Stimulated activated CD8-positive, alpha-beta memory T cell treated with anti-CD3 and anti-CD28 coated beads, Interleukin-2, amount 100 ng/mL, for 1 hour (primary cell): ENCODE measurements around the gene YRDC.
A peak's percentile ranks its signal among the peaks of the same experiment; 100 is the strongest.

ENCODE experiments used
- DNase-seq, 2 donors: peaks; one replicate each; pipeline ENCODE4 v3.0.0-alpha.2; 2020; ENCODE audit warnings: low read depth in 2 of 2

Gene YRDC

DNA sequence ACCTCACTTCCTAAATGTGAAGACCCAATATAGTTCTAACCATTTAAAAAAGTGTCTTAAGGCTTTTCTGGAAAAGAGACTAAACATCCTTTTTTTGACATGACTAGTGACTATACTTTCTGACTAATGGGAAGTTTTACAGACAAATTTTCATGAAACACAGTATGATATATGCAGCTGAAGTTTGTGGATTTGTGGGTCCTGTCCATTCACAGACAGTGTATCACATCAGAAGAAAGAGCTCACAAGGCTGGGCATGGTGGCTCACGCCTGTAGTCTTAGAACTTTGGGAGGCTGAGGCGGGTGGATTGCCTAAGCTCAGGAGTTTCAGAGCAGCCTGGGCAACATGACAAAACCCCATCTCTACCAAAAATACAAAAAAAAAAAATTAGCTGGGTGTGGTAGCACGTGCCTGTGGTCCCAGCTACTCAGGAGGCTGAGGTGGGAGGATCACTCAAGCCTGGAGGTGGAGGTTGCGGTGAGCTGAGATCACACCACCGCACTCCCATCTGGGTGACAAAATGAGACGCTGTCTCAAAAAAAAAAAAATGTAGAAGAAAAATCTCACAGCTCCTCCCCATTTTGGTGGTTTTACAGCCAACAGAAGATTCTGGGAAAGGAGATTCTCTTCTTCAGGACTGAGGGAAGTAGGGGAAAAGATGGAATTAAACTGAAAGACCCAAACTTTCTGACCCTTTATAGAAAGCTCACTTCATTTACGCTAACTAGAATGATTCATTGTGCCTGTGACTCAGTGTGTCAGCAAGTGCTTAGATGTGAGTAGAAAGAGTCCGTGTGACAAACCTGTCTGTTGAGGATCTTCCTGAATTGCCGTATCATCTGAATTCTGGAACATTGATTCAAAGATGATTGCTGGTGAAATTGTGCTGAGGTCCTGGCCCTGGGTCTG lies 15.2 kb upstream of the YRDC start:
- no peak for DNase-seq

DNA sequence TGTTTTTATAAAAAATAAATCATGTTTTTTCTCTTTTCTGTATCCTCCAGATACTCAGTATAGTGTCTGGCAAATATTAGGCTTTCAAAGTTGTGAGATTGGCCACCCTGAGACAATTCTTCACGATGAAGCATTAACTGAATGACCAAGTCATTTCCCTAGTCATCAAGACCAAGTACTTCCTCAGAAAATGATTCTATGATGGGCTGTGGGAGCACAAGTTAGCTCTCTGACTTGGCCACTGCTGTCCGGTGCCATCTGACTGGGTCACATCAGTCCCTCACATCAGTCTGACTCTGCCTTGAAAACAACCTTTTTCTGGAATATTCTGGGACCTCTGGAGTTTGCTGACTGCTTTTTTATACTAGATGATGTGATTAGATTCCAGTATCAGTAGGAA lies 13.5 kb upstream of the YRDC start:
- DNase-seq = no peak

DNA sequence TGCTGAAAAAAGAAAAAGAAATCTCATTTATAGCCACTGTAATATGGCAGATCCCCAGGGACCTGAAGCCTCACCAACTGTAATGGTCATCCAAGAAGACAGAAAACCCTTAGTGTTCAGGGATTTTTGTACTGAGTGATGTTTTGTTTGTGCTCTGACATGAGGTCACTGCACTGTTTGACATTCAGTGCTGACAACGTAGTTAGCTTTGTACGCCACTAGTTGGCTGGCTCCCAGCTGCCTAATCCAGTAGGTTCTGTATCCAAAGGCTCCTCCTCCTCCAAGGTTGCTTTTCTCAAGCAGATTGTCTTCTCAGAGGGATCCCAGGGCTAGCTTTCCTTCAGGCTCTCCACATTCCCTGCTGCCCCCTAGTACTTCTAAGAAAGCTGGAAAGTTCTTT lies 9.5 kb upstream of the YRDC start:
- no peak for DNase-seq

DNA sequence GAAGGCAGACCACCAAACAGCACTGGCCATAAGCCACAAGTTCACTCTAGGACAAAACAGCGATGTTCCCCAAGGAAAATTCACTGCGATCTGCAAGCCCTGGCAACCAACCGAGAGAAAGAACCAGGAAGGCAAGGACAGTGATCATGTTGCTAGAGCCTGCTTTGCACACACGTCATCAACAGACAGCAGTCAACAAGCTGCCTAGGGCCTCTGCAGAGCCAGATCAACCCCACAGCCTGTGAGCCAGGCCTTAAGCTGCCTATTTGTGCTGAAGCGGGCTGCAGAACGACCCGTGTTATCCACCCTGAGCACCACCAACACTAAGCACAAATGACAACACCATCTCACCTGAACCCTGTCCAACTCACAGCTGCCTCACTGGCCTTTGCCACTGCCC lies 6.2 kb upstream of the YRDC start:
- DNase-seq = no peak

DNA sequence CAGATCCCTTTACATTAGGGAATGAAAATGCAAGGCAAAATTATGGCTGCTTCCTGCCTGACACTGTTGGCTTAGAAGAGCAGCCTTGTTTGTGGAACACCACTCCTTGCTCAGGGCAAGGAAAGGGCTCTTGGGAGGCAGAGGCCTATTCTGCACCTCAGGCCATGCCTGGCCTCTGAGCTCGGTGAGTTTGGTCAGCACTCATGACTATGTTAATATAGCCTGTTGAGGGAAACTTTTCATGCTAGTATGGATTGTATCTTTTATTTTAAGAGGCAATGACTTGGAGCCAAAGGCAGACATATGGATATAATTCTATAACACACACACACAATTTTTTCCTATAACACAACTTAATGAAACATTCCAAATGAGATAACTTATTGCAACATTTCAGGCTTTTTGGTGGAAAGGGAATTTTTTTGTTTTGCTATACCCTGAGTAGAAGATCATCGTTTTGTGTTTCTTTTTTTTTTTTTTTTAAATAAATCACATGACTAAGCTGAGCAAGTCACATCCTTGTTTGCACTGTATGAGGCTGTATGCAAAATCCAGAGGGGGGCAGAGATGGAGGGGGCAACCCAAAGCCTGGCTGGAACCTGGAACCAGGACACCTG lies 5.6 kb upstream of the YRDC start:
- no peak for DNase-seq

DNA sequence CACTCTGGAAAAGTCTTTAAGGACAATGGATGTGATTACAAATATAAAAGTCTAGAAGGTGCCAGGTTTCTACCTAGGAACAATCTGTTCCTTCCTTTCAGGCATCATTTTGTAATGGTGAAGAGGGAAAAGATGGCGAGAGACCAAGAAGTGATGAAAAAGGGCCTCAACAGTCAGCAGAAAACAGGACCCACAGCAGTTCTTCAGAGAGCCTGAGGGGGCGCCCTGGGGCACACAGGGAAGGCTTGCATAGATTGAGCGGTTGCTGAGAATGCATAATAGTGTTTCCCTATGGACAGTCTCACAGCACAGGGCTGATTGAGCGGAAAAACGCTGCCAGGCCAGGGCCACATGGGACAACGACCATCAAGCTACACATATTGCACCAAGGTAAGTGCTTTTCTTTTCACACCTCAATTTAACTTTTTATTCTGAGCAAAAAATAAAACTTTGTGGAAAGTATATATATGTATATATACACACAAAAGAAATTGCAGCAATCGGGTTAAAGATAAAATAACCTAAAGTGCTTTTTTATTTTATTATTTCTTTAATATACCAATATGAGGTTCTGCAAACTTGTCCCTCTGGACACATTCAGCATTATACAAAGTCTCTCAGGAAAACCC lies 3.1 kb upstream of the YRDC start:
- DNase-seq = peak; percentile 38

DNA sequence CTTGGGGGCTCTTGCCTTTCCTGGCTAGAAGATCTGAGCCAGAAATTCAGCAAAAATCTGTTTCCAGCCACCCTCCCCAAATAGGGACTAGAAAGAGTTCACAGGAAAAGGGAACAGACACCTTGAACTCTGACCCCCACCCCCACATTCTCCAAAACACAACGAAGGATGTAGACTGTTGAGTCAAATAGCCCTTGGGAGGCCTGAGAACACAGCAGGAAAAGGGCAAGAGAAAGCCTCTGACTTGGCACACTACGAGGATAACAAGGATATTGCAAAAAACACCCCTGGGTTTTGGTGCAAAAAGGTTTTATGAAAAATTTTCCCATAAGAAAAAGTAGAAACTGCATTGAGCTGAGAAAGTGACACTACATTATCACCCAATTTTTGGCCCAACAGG lies 1.9 kb upstream of the YRDC start:
- no peak for DNase-seq

DNA sequence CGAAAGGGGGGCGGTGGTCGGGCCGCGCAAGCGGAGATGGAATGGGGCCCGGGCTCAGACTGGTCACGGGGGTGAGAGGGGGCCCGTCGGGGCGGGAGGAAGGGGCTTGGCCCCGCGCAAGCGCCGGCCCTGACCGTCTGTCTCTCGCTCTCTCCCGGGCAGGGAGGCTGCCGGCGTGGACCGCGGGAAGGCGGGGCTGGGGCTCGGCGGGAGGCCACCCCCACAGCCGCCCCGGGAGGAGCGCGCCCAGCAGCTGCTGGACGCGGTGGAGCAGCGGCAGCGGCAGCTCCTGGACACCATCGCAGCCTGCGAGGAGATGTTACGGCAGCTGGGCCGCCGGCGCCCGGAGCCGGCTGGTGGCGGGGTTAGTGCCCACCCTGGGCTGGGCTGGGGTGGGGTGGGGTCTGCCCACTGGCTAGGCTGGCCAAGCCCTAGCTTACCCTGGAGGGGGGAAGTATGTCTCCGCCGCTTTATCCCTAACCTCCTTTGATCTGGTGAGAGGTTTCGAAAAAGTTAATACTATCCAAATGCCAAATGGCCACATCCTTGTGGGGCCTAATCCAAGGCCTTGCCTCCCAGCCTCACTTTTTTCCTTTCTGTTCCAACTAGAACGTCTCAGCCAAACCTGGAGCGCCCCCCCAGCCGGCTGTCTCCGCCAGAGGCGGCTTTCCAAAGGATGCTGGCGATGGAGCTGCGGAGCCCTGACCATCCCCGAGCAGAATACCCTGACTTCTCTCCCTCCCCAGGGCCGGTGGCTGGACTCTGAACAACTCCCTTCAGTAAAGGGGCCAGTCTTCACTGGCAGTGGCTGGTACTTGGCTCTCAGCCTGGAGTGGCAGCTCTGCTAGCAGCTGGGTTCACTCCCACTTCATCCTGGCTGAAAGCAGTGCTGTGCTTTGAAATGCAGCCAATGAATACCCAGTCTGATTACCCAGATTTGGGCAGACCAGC lies 636 bp upstream of the YRDC start:
- DNase-seq = no peak

DNA sequence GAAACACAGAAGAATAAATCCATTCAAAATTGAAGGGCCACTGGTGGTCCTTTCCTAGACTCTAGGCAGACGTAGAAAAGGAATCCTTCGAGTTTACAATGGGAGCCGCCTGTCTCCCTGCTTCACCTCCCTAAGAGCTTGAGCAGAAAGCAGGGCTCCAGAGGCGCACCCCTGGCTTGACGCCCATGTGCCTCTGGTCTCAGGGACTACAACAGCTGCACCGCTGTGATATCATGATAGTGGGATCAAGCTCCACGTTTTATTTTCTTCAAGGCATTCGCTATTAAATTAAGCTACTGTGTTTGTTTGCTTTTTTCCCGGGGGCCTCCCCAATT lies 821 bp downstream of the YRDC start:
- DNase-seq = no peak

DNA sequence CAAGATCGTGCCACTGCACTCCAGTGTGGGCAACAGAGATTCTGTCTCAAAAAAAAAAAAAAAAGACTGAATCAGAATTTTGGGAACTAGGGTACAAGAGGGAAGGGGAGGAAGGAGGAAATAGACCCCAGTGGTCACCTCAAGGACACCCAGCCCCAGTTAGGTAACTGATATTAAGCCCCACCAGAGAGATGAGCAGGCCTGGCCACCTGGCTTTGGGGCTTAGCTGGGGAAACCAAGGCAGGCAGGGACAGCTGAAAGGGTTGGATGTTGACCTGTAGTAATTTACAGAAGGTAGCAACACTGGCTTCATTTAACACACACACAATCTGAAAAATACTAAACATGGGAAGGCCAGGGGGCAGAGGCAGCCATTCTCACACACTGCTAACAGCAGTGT lies 5.6 kb downstream of the YRDC start:
- DNase-seq = no peak

DNA sequence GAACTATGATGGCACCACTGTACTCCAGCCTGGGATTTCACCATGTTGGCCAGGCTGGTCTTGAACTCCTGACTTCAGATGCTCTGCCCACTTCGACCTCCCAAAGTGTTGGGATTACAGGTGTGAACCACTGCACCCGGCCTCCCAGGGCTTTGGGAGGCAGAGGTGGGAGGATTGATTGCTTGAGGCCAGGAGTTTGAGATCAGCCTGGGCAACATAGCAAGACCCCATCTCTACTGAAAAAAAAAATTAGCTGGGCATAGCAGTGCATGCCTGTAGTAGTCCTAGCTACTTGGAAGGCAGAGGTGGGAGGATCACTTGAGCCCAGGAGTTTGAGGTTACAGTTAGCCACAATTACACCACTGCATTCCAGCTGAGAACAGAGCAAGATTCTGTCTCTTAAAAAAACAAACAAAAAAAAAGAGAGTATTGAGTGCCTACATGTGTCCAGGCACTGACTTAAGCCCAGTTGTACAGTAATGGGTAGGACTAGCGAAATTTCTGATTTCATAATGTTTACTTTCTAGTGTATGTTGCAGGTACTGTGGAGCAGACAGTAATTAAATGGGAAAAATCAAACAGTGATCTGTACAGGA lies 10.2 kb downstream of the YRDC start:
- DNase-seq = no peak

DNA sequence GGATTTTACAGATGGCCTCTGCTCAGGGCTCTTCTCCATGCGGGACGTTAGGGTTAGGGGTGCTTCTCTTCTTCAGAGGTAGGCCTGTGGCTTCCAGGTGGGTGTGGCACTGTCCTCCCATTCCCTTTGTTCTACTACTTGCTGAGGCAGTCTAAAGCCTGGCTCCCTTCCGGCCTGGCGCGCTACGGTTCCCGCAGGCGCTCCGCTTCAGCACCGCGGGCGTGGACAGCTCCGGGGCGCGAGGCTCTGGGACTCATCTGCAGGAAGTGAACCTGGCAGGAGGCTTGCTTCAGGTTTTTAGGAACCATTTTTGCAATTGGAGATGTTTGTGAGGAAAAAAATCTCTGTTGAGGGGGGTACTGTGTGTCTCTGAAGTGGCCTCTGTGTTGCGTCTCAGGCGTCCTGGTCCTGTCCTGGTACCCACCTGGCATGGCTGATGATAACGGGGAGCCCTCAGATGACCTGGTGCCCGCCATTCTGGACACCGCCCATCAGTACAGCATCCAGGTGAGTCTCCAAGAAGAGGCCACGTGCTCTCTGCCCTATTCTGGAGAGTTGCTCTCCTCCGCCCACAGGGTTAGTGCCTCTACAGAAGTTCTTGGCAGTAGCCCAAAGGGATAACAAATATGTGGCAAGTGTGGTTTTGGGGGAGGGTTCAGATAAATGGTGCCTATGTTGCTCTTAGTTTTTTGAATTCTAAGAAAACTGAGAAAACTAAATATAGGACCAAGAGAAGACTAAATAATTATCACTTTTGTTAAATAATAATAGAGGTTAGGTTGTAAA lies 12.5 kb downstream of the YRDC start:
- no peak for DNase-seq

DNA sequence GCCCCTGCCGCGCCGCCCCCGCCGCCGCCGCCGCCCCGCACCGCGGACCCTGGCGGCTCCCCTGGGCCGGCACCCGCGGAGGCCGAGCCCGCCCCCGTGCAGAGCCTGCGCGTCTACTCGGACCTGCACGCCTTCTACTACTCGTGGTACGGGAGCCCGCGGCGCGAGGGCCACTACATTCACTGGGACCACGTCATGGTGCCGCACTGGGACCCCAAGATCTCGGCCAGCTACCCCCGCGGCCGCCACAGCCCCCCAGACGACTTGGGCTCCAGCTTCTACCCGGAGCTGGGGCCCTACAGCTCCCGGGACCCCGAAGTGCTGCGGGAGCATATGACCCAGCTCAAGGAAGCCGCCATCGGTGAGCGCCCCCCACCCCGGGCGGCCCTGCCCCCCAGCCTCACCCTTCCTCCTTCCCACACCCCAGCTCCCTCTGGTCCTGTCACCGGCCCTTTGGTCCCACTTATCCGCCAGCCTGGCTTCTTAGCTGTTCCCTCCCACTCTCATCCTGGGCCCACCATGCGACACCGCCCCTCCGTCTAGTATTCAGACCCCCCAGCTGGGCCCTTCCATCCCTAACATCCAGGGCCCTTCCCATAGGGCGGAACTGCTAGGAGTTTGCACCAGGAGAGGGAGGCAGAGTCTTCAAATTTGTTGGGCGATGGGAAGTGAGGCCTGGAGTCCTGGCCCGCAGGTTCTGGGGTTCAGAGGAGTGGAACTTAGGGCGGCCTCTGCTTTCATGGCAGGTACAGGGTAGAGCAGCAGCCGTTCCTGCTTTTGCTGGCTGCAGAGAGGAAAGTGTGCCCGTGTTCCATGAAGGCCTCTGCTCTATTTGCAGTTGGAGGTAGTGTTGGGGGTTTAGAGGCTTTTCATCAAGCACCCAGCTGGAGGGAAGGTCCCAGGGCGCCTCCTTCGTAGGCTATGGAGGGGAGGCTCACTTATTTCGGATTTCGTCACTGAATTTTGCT lies 13.4 kb downstream of the YRDC start:
- DNase-seq = no peak

DNA sequence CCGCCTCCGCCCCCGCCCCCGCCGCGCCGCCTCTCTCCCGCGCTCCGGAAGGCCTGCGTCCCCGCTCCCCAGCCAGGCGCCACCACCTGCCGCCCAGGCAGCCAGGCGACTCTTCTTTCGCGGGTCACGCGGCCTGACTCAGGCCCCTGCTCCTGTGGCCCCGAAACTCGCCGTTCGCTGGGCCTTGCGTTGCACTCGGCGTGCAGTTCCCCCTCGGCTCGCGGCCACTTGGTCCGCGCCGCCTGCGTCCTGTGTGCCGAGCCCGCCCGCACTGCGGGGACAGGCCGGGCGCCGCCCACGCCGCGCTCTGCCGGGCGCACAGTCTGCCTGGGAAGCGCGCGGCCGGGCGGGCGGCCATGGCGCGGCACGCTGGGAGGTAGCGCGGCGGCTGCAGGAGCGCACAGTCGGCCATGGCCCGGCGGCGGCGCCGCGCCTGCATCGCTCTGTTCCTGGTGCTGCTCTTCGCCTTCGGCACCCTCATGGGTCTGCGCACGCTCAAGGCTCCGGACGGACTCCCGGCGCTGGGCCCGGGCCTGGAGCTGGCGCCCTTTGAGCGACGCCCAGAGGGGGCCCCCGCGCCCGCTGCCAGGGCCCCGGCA lies 14.1 kb downstream of the YRDC start, which contains the start of gene MANEAL:
MANEAL (plus strand) TSS at position 75 of the 599 bp plus-strand sequence; CDS start at position 411, 336 bp downstream.
- no peak for DNase-seq

DNA sequence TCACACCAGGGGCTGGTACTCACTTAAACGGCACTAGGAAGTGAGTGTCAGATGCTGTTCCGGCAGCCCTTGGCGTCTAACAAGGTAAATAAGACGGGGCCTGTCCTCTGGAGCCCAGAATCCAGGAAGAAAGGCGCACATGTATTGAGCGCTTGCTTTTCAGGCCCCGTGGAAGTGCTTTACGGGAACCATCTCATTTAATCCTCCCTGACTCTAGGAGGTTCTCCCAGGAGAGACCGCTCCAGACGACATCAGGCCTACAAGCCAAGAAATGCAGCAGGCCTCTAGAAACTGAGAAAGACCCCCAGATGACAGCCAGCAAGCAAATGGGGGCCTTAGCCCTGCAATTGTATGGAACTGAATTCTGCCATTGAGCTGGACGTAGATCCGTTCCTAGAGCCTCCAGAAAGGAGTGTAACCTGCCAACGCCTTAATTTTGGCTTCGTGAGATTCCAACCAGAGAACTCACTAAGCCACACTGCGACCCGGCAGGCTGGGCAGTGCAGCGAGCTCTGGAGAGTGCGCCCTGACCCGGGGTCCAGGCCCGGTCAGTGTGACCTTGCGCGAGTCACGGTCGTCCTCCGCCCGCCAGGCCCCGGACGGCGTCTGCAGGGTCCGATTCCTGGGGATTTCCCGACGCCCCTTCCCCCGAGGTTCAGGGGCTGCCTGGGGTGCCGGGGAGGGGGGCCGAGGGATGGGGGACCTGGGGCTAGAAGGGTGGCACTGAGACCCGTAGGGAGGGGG lies 14.9 kb downstream of the YRDC start:
- no peak for DNase-seq

DNA sequence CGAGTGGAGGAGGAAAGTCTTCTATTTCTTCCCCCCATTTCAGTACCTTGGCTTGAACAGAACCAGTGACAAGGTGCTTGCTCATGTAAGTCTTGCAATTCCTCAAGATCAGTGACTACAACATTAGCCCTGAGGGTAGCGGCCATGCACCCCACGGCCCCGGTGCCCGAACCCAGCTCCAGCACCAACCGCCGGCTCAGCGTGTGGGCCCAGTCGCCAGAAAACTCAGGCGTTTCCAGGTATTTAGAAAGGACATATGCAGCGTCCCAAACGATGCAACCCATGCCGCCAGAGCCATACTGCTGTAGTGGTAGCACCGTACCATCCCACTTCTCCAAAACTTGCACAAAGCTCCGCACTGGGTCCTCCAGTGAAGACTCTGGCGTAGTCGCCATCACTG lies 25.5 kb downstream of the YRDC start:
- no peak for DNase-seq

DNA sequence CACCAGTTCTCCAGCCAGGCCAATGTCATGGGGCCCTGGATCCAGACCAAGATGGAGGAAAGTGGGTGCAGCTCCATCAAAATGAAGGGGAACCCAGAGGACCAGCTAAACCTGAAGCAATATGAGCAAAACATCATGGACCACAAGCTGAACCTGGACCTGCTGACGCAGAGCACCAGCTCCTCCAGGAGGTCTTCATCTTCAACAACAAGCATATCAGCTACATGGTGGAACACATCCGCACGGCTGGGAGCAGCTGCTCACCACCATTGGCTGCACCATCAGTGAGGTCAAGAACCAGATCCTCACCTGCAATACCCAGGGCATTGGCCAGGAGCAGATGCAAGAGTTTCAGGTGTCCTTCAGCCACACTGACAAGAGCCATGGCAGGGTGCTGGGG lies 29.4 kb downstream of the YRDC start:
- DNase-seq = no peak

DNA sequence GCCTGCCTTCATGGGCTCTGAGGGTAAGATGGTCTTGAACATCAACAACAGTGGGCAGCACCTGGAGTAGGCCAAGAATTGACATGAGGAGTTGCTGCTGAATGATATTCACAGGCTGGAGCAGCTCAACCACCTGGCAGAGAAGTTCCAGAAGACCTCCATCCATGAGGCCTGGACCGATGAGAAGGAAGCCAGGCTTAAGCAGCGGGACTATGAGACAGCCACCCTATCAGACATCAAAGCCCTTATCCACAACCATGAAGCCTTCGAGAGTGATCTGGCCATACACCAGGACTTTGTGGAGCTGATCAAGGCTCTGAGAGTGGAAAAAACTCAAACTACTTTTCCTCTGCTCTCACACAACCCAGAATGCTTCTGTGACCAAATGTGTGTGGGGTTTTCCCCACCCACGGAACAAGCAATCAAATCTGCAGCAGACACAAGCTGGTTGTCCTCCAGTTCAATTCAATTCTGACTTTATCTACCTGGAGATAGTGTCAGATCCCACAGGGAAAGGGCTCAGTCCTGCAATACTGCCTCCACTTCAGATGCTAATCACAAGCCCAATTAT lies 31.0 kb downstream of the YRDC start:
- DNase-seq = no peak
